ENCODE measurements around the gene PBX3.

Gene PBX3

DNA sequence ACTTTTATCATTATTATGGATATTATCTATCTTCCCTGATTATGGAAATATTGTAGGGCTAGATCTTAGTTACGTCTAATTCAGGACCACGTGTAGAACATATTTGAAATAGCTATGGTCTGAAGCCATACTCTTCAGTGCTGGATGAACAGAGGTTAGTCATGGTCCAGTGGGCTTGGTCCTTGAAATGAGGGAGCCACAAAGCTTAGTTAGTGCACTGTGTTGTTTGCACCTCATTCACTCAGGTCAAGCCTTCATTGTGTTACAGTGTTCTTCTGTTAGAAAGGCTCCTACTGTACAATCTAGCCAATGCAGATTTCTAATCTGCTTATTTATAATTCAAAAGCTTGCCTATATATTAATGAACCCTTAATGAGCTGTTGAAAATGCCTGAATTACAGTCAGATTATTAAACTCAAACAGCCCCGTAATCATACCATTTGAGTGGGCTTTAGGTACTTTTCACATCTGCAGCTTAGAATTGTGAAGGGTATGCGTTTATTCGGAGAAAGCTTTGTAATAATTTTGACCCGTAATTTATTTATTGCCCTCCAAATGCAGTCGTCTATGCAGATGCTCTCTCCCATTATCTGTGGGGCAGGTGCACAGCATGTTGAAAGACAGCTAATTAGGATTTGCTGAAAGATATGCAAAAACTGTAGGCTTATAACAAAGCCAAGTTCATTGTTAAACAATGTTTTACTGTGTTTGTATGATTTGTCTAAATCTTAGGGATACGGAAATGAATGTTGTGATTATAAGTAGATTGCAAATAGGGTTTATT, 164.9 kb downstream of the PBX3 start:
- ATAC-seq: no peak

DNA sequence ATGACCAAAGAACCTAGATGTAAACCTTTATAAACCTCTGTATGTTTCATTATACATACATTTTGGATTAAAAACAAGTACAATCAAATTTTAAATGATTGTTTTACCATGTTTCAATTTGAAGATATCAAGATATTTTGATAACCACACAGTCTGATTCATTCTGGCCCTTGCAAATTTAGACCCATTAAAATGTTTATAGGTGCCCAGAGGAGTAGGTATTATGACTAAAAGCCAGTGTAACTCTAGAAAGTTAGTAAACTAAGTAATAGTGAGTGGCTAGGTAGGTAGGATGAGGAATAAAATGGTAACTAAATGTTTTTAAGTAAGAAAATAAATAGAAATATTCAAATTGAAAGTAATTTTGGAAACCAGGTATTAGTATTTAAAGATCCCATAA, 165.5 kb downstream of the PBX3 start:
- no peak for ATAC-seq

DNA sequence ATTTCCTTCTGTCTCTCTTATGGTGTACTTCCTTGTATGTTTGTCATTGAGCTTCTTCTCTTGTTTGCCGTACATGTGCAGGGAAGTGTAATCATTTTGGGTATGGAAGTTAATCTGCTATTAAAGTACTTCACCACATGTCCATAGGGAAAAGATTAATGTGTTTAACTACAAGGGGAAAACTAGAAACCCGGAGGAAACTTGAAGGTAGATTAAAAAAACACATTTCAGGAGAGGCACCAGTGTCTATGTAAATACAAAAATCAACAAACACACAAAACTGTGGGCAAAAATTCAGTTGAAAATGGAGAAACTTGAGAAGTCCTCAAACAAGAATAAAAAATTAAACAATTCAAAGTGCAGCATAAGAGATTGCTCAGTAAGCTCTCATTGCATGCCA, 166.4 kb downstream of the PBX3 start:
- ATAC-seq: no peak

DNA sequence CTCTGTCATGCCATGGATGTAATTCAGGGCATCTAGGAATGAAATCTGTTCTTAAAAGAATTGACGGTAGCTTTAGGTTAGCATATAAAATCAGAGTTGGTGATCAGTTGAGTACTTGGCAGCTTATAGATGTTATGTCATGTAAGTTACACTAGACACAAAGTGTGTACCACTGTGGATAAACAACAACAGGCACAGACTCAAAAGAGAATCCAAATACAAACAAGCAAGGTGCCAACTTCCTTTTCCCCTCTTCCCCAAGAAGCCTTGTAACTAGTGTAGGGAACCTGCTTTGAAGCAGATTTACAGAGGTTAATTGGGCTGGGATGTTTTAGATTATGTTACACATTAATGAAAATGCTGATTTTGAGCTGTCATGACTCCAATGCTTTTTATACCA, 167.2 kb downstream of the PBX3 start:
- no peak for ATAC-seq

DNA sequence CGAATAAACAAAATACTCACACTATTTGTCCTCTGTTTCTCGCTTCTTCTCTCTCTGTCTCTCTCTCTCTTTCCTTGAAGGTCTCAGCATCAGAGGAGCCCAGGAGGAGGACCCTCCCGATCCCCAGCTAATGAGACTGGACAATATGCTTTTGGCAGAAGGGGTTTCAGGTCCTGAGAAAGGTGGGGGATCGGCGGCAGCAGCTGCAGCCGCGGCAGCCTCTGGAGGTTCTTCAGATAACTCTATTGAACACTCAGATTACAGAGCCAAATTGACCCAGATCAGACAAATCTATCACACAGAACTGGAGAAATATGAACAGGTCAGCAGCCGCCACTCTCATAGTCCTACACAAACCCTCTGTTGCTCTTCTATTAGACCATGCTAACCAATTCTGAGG, 168.4 kb downstream of the PBX3 start:
- ATAC-seq: no peak

DNA sequence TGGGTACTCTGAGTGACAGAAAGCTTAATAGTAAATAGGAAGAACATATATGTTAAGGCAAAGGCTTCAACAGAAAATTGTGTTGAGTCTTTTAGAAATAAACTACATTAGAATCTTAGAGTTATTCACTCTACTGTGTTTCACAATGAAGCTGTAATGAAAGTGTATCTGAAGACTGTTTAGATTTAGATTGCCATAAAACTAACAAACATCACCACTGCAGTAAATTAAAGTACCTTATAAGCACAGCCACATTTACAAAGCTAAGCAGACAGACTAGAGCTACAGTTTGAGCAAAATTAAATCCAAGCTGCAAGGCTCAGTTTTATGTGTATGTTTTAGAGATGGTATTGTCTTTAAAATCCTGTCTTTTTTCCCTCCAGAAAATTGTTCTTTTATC, 172.4 kb downstream of the PBX3 start:
- ATAC-seq: no peak

DNA sequence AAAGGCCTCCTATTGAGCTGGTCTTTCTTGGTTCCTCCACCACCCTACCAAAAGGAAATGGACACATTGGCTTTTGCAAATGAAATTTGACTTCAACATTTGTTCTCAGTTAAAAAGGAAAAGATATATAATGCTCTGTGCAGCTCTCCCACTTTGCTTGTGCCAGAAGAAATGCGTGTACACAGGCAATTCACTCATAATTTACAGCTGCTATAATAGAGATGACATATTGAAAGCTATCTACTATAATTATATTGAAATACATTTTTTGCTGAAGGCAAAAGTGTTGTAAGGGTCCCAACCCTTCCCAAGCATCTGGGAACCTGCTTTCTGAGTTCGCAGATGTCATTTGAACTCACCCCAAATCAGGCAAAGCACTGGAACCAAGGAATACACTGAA, 173.2 kb downstream of the PBX3 start:
- ATAC-seq: no peak

DNA sequence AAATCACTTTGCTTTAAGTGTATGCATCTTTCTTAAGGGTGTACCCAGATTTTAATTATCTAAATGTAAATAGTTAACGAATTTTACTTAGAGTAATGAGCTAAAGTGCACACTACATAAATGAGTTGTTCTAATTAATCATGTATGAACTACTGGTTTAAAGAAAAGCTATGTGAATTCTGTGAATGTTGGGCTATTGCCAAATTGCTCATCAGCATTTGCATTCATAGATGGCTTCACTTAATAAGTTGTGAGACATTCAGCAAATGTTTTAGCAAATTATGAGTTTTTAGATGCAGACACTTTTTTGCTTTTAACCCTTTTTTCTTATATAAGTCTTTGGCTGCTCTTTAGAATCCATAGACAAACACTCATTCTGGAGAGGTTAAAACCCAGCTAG, 175.7 kb downstream of the PBX3 start:
- no peak for ATAC-seq

DNA sequence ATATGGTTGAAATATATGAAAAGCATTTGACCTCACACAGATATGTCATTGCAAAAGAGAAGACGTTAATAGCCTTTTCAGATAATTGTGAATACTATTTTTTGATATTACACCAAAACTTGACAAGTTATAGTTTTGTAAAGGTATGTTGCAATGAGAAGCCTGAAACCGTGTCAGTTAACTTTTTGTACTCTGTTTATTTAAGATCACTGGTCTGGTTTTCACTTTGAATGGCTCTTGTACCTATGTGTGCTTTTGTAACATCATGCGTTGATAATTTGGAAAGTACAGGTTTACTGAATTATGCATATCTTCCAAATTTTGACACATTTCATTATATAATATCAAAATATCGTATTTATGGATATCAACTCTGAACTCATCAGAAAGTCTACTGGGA, 177.2 kb downstream of the PBX3 start:
- no peak for ATAC-seq

DNA sequence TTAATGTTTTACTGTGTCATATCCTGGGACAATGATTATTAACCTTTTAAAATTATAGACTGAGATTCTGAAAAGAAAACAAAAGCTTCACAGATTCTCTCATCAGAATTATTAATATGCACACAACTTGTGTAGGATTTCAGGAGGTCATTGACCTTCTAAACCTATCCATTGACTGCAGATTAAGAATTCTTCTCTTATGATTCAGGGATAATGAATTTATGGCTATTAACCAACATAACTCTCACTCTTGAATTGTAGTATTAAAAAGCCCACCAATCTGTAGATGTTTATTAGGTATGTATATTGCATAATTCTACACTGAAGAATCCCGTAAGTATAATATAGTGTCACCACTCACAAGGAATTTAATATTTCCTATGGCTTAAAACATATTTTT, 179.8 kb downstream of the PBX3 start:
- no peak for ATAC-seq

DNA sequence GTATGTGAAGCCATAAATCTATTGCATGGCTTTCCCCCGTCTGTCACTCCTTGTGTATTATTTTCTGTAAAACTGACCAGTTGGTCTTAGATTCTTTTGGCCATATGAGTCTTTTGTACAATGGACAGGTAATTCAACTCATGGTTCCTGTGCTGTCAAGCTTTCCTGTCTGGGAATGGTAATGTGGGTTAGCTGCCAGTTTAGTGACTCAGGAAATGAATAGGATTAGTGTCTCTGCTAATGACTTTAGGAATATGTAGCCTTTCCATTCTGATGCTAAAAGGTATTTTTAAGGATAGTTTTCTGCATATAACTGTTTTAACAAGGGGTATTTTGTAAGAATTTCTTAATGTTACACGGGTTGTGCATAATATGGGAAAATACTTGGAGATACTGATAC, 182.7 kb downstream of the PBX3 start:
- ATAC-seq: no peak

DNA sequence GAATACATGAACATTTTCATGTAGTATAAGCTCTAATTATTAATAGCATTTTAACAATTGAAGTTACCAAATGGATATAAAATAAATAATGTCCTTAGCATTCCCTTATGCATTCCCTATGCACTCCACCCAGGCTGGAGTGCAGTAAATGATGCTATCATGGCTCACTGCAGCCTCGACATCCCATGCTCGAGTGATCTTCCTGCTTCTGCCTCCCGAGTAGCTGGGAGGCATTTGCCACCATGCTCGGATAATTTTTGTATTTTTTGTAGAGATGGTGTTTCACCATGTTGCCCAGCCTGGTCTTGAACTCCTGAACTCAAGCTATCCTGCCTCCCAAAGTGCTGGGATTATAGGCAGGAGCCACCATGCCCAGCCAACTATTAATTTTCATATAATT, 184.0 kb downstream of the PBX3 start:
- no peak for ATAC-seq

DNA sequence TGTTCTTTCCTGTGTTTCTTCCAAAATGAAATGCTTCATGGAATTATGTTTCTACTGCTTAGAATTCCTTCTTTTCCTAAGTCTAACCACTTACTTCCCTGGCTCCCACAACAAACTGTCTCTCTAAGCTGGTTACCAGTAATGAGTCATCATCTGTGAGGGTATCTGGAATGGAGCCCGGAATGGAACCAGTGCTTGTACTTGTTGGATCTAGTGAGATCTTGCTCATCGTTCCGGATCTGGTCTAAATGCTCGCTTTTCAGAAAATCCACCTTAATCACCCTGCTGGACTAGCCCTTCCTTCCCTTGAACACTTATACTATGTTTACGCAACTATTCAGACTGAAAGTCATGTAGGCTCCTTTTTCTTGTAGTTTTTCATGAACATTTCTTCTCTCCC, 184.8 kb downstream of the PBX3 start:
- ATAC-seq: no peak

DNA sequence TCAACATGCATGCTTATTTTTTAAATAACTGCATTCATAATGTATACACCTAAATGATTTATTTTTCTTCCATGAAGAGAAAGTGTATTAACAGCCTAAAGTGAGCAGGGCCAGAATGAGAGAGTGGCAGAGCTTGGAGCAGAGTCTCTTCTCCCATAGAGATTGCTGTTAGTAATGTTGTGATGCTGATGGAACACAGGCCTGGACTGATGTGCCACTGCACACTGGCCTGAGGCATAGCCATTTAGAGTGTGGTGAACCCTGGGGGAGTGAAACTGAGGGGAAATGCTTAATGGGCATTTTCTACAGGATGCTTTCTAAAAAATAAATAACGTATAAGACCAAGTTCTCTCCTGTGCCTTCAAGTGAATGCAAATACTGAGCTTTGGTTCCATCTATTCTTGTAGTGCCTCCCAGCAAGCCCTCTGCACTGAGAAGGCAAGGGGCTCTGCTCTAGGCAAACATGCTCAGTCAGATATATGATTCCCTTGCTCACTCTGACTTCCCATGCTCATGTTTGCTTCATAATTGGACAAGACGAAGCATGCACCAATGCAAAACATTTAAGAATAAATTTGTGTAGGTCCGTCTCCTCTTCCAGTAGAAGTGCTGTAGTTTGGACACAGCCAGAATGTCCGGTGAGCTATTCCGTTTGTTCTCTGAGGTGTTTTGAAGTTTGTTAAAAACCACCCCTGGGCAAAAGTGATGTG, 185.7 kb downstream of the PBX3 start:
- no peak for ATAC-seq

DNA sequence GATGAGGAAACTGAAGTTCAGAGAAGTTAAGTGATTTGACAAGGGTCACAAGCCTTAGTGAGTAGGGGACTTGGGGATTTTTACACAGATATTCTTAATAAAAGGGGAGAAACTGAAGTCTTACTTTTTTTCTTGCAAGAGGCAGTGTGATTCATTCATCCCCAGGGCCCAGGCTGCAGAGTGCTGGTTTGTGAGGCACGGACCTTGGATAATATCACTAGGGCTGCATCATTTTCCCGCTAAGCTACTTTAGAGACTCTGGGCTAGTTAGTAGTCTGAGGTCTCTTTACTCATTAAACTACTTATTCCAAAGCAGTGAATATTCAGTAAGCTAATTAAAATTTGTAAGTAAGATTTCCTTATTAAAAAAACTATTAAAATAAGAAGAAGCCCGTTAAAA, 195.0 kb downstream of the PBX3 start:
- ATAC-seq: no peak

DNA sequence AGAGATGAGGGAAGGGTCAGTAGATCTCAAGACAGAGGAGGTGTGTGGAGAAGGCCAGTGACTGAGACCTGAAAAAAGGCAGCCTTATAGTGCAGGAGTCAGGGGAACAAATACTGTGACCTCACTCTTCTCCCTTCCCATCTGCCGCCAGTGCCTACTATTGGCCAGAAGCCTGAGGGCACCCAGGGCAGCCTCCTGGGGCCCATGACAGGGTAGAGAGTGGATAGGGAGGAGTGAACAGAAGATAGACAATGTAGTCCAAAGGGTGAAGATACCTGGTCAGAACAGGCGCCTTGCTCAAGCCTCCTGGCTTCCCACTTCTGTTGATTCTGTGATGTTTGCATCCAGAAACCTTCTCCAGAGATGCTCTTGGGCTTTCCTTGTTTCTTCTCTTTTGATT, 196.7 kb downstream of the PBX3 start:
- ATAC-seq: no peak

DNA sequence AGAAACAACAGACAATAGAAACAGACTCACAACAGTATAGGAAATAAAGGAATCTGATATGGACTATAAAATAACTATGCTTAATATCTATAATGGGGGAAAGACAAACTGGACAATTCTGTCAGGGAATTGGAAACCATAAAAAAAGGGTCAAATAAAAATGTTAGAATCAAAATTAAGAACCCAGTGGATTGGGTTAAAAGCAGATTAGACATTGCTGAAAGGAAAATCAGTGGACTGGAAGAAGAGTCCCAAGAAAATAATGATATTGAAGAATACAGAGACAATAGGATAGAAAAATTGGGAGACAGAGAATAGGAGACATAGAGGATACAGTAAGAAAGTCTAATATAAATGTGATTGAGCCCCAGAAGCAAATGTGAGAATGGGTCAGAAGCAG, 199.2 kb downstream of the PBX3 start:
- no peak for ATAC-seq

DNA sequence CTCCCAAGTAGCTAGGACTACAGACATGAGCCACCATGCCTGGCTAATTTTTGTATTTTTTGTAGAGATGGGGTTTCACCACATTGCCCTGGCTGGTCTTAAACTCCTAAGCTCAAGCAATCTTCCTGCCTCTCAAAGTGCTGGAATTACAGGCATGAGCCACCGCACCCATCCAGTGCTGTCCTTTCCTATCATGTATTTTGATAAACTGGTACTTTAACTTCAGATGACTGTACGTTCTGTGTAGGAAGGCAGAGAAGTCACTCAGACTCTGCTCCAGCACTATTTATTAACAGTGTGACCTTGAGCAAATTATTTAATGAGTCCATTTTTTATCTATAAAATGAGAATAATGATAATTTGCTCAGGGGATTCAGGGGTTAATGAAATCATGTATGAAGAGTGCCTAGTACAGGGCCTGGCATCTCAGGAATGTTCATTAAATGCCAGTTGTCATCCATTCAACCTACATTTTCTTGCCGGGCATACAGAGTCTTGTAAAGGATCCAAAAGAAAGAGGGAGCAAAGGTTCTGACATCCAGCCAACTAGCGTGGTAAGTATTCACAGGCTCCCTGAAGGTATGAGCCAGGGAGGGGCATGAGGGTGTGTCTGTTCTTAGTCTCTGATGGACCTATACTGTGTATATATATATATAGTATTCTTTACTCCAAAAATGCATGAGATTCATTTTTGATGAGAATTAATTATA, 201.9 kb downstream of the PBX3 start:
- no peak for ATAC-seq

DNA sequence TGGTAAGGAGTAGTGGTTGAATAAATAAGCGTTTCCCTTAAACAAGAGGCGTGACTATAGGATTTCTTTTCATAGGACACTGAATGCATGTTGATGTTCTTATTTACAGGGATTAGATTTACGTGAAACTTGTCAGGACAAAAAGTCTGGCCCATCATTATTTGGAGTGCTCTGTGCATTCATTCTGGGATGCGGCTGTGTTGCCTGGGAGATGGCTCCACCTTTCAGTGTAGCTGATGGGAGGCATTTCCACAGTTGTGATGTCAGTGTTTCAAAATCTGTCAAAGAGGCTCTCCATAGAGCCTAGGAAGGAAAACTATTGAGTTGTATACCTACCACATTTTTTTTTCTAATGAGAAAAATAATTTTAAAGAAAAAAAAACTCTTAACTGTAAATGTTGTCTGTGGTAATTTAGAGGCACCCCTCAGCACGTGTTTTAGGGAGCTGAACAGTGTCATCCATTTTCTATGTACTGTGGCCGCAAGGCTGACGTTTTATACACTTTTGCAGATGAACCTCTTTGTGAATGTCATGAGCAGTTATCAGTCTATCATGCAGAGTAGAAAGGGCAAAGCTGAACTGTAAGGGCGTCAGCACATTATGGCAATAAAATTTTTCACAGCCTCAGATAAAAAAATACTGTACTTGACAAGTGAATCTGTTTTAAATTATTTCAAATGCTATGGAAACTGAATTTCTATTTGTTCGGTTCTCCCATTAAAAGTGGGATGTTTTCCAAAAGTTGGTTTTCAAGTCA, 202.7 kb downstream of the PBX3 start:
- no peak for ATAC-seq

DNA sequence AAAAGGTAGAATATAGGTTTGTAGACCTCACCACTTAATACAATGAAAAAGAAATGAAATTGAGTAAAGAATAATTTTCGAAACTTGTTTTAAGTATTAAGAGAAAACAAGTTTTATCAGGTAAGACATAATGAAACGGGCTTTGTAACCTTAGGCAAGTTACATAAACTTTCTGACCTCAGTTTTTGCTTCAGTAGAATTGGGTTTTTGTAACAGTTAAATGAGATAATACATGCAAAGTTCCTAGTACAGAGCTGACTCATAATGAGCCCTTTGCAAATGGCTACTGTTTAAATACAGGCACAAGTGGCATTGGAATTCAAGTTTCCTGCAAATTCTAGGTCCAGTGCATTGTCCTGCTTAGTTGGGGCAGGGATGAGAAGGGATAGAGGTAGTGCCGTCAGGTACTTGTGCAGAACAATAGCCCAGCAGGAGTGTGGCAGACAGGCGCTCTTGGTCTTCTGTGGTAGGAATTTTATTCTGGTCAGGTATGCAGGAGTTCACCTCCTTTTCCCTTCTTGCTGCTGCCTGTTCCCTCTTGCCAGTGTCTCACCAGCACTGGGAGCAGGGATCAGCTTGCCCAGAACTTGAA, 203.8 kb downstream of the PBX3 start:
- no peak for ATAC-seq

DNA sequence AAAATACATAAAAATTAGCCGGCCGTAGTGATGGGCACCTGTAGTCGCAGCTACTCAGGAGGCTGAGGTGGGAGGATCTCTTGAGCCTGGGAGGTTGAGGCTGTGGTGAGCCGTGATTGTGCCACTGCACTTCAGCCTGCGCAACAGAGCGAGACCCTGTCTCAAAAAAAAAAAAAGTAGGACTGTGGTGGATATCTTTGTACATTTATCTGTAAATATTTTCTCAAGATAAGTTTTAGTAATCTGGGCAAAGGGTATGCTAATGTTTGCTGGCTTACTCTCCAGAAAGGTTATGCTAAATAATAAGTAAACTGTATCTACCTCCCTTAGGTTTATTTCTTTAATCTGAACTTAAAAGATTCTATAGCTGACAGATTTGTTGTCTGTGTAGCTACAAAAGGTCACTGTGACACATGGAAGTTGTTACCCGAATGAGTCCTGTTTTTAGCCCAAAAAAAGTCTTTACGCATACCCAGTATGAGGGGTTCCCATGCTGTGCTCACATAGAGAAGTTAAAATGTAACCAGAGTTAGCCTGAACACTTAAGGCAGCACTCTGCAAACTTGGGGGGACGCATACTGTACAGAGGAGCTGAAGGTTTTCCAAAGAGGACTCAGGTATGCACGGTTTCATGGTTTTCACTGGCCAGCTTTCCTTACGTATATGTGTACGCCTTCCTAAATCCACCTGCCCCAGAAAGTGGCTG, 206.3 kb downstream of the PBX3 start:
- no peak for ATAC-seq

DNA sequence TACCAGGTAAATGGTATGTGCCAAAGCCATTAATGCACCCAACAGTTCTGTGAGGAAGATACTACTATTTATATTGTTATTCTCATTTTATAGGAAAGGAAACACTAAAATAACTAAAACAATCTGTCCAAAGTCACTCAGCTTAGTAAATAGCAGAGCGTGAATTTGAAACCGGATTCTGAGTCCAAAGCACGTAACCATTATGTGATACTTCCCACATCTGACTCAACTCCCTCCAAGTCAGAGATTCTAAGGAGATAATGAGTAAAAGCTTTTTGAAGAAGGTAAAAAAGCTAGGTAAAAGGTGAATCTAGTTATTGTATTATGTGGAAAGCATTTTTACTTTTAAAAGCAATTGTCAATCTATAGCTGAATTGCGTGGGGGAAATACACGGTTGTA, 208.9 kb downstream of the PBX3 start:
- ATAC-seq: no peak

All from activated CD4-positive, CD25-positive, alpha-beta regulatory T cell treated with anti-CD3 and anti-CD28 coated beads, Interleukin-2, amount 50 U/mL, for 24 hours (primary cell).